WTC11 (cell line): Measurements from ENCODE around the gene CHTF18. TPM values are rescaled to one million over a fixed set of nuclear protein-coding genes. Genes with fewer than 3 reads are reported as not detected.

Experiments
- CREB1 ChIP-seq: sonication (generic); formaldehyde crosslinking; IDR thresholded peaks from 2 replicates; pipeline ENCODE4 v1.8.0; 2023; ENCODE audit warnings: mild to moderate bottlenecking, missing genetic modification reagents
- CREM ChIP-seq: sonication (generic); formaldehyde crosslinking; IDR thresholded peaks from 2 replicates; pipeline ENCODE4 v1.8.1; 2022; ENCODE audit warnings: mild to moderate bottlenecking, missing genetic modification reagents, moderate library complexity
- EMX1 ChIP-seq: fragments of 250-450 bp; sonication (Bioruptor Pico); IDR thresholded peaks from 2 replicates; pipeline ENCODE4 v1.8.0; 2021; ENCODE audit warnings: mild to moderate bottlenecking
- ETV6 ChIP-seq: sonication (generic); formaldehyde crosslinking; IDR thresholded peaks from 2 replicates; pipeline ENCODE4 v1.8.1; 2022; ENCODE audit warnings: mild to moderate bottlenecking, missing genetic modification reagents
- GRHL2 ChIP-seq: fragments of 250-450 bp; sonication (Bioruptor Pico); IDR thresholded peaks from 2 replicates; pipeline ENCODE4 v1.8.0; 2022; ENCODE audit warnings: mild to moderate bottlenecking, moderate library complexity; ENCODE audit not compliant: insufficient replicate concordance, severe bottlenecking
- GTF2I ChIP-seq: fragments of 250-450 bp; sonication (Bioruptor Pico); conservative IDR thresholded peaks from 2 replicates; pipeline ENCODE4 v1.4.0; 2021; ENCODE audit warnings: mild to moderate bottlenecking
- HMGA2 ChIP-seq: fragments of 250-450 bp; sonication (Bioruptor Pico); IDR thresholded peaks from 2 replicates; pipeline ENCODE4 v1.4.0; 2021; ENCODE audit warnings: mild to moderate bottlenecking, moderate library complexity
- JUN ChIP-seq: sonication (generic); formaldehyde crosslinking; IDR thresholded peaks from 2 replicates; pipeline ENCODE4 v1.8.0; 2023; ENCODE audit warnings: mild to moderate bottlenecking, missing genetic modification reagents
- MYBL2 ChIP-seq: sonication (generic); formaldehyde crosslinking; IDR thresholded peaks from 2 replicates; pipeline ENCODE4 v1.8.1; 2023; ENCODE audit warnings: mild to moderate bottlenecking, moderate library complexity, missing genetic modification reagents
- NFATC4 ChIP-seq: fragments of 250-450 bp; sonication (Bioruptor Pico); IDR thresholded peaks from 2 replicates; pipeline ENCODE4 v1.9.0; 2021; ENCODE audit warnings: mild to moderate bottlenecking
- RELA ChIP-seq: sonication (generic); formaldehyde crosslinking; IDR thresholded peaks from 2 replicates; pipeline ENCODE4 v1.8.1; 2022; ENCODE audit warnings: missing genetic modification reagents, mild to moderate bottlenecking, borderline replicate concordance
- SMAD4 ChIP-seq: sonication (generic); formaldehyde crosslinking; IDR thresholded peaks from 2 replicates; pipeline ENCODE4 v1.8.0; 2022; ENCODE audit warnings: mild to moderate bottlenecking, missing genetic modification reagents
- SOX15 ChIP-seq: fragments of 250-450 bp; sonication (Bioruptor Pico); IDR thresholded peaks from 2 replicates; pipeline ENCODE4 v1.9.0; 2021; ENCODE audit warnings: mild to moderate bottlenecking
- ZNF232 ChIP-seq: sonication (generic); formaldehyde crosslinking; IDR thresholded peaks from 2 replicates; pipeline ENCODE4 v1.8.0; 2022; ENCODE audit warnings: mild to moderate bottlenecking, missing genetic modification reagents
- ZNF416 ChIP-seq: fragments of 250-450 bp; sonication (Bioruptor Pico); IDR thresholded peaks from 2 replicates; pipeline ENCODE4 v1.9.0; 2021; ENCODE audit warnings: mild to moderate bottlenecking, inconsistent platforms
- ZNF423 ChIP-seq: fragments of 250-450 bp; sonication (Bioruptor Pico); IDR thresholded peaks from 2 replicates; pipeline ENCODE4 v2.1.2; 2022; ENCODE audit warnings: mild to moderate bottlenecking, moderate library complexity
- ZNF671 ChIP-seq: fragments of 250-450 bp; sonication (Bioruptor Pico); IDR thresholded peaks from 2 replicates; pipeline ENCODE4 v1.8.0; 2021; ENCODE audit warnings: mild to moderate bottlenecking
- total RNA-seq: library from RNA; stranded (reverse); gene quantifications from 3 replicates; pipeline ENCODE4 v1.2.3, GENCODE V29; 2021
- TF ChIP-seq, protein P1 (sequence below): fragments of 250-450 bp; sonication (Bioruptor Pico); IDR thresholded peaks from 2 replicates; pipeline ENCODE4 v1.9.0; 2021; ENCODE audit warnings: mild to moderate bottlenecking
- TF ChIP-seq, protein P2 (sequence below): sonication (generic); formaldehyde crosslinking; IDR thresholded peaks from 2 replicates; pipeline ENCODE4 v1.8.0; 2023; ENCODE audit warnings: missing genetic modification reagents, mild to moderate bottlenecking, borderline replicate concordance
- TF ChIP-seq, protein P3 (sequence below): sonication (generic); formaldehyde crosslinking; IDR thresholded peaks from 2 replicates; pipeline ENCODE4 v1.8.1; 2022; ENCODE audit warnings: low read depth, missing genetic modification reagents, borderline replicate concordance
- TF ChIP-seq, protein P4 (sequence below): sonication (generic); formaldehyde crosslinking; IDR thresholded peaks from 2 replicates; pipeline ENCODE4 v1.8.0; 2023; ENCODE audit warnings: missing genetic modification reagents
- TF ChIP-seq, protein P5 (sequence below): fragments of 250-450 bp; sonication (Bioruptor Pico); conservative IDR thresholded peaks from 2 replicates; pipeline ENCODE4 v1.9.0; 2021; ENCODE audit warnings: mild to moderate bottlenecking
- TF ChIP-seq, protein P6 (sequence below): sonication (generic); formaldehyde crosslinking; IDR thresholded peaks from 2 replicates; pipeline ENCODE4 v1.8.0; 2022; ENCODE audit warnings: mild to moderate bottlenecking, missing genetic modification reagents
- TF ChIP-seq, protein P7 (sequence below): sonication (generic); formaldehyde crosslinking; conservative IDR thresholded peaks from 2 replicates; pipeline ENCODE4 v1.8.1; 2023; ENCODE audit warnings: mild to moderate bottlenecking, low read depth, missing genetic modification reagents, moderate library complexity
- TF ChIP-seq, protein P8 (sequence below): sonication (generic); formaldehyde crosslinking; conservative IDR thresholded peaks from 2 replicates; pipeline ENCODE4 v1.8.1; 2022; ENCODE audit warnings: mild to moderate bottlenecking, missing genetic modification reagents

The CHTF18 gene
- total RNA-seq, 1 experiment from 2014 or later: 183 TPM

DNA sequence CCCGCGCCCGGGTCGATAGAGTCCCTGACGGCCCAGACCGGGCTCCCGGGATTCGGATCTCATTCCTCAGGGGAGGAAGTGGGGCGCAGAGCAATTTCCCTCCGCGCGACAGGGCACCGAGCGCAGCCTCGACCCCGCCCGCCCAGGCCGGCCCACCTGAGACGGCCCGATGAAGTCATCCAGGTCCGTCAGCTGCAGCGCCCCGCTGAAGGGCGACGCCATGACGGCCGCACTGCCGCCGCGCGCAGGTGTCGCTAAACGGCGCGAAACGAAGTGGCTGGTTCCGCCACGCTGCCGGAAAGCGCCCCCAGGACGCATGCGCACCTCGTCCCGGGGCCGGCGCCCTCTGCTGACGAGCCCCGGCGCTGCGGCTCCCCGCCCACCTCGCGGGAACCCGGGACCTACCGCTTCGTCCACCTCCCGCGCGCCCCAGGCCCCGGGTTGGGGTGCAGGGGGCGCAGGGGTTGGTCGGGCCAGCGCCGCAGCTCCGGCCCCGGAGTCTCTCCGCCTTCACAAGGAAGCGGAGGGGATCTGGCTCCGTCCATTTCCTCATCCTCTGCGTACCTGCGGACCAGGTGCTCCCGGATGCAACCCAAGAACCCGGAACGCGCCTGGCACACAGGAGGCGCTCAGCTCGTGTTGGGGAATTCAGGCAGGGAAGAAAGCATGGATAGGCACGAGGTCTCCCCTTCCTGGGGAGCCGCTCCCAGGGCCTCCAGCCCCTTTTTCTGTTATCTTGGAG lies 47.5 kb upstream of the CHTF18 start, which contains the start of gene CIAO3 (continued):
- TF ChIP-seq, protein P1, sequence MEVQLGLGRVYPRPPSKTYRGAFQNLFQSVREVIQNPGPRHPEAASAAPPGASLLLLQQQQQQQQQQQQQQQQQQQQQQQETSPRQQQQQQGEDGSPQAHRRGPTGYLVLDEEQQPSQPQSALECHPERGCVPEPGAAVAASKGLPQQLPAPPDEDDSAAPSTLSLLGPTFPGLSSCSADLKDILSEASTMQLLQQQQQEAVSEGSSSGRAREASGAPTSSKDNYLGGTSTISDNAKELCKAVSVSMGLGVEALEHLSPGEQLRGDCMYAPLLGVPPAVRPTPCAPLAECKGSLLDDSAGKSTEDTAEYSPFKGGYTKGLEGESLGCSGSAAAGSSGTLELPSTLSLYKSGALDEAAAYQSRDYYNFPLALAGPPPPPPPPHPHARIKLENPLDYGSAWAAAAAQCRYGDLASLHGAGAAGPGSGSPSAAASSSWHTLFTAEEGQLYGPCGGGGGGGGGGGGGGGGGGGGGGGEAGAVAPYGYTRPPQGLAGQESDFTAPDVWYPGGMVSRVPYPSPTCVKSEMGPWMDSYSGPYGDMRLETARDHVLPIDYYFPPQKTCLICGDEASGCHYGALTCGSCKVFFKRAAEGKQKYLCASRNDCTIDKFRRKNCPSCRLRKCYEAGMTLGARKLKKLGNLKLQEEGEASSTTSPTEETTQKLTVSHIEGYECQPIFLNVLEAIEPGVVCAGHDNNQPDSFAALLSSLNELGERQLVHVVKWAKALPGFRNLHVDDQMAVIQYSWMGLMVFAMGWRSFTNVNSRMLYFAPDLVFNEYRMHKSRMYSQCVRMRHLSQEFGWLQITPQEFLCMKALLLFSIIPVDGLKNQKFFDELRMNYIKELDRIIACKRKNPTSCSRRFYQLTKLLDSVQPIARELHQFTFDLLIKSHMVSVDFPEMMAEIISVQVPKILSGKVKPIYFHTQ: no peak
- TF ChIP-seq, protein P2, sequence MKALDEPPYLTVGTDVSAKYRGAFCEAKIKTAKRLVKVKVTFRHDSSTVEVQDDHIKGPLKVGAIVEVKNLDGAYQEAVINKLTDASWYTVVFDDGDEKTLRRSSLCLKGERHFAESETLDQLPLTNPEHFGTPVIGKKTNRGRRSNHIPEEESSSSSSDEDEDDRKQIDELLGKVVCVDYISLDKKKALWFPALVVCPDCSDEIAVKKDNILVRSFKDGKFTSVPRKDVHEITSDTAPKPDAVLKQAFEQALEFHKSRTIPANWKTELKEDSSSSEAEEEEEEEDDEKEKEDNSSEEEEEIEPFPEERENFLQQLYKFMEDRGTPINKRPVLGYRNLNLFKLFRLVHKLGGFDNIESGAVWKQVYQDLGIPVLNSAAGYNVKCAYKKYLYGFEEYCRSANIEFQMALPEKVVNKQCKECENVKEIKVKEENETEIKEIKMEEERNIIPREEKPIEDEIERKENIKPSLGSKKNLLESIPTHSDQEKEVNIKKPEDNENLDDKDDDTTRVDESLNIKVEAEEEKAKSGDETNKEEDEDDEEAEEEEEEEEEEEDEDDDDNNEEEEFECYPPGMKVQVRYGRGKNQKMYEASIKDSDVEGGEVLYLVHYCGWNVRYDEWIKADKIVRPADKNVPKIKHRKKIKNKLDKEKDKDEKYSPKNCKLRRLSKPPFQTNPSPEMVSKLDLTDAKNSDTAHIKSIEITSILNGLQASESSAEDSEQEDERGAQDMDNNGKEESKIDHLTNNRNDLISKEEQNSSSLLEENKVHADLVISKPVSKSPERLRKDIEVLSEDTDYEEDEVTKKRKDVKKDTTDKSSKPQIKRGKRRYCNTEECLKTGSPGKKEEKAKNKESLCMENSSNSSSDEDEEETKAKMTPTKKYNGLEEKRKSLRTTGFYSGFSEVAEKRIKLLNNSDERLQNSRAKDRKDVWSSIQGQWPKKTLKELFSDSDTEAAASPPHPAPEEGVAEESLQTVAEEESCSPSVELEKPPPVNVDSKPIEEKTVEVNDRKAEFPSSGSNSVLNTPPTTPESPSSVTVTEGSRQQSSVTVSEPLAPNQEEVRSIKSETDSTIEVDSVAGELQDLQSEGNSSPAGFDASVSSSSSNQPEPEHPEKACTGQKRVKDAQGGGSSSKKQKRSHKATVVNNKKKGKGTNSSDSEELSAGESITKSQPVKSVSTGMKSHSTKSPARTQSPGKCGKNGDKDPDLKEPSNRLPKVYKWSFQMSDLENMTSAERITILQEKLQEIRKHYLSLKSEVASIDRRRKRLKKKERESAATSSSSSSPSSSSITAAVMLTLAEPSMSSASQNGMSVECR (CRISPR knock-in tag): peak; percentile 83; the same call in 1 of the 2 replicates
- TF ChIP-seq CREM (peak; percentile 94), RELA (CRISPR knock-in tag) (peak; percentile 80; the same call in 1 of the 2 replicates), ZNF423 (CRISPR knock-in tag) (peak; percentile 82), MYBL2 (CRISPR knock-in tag) (peak; percentile 88), NFATC4 (CRISPR knock-in tag) (no peak), JUN (CRISPR knock-in tag) (peak; percentile 55), HMGA2 (no peak), ZNF671 (CRISPR knock-in tag) (no peak), GTF2I (no peak), SOX15 (CRISPR knock-in tag) (no peak), ETV6 (CRISPR knock-in tag) (peak; percentile 89; the same call in 1 of the 2 replicates), EMX1 (CRISPR knock-in tag) (no peak), ZNF232 (peak; percentile 52), ZNF416 (CRISPR knock-in tag) (no peak), GRHL2 (CRISPR knock-in tag) (no peak), CREB1 (CRISPR knock-in tag) (0 out of 2 replicates have a peak, but pooled peaks have one; percentile 46), SMAD4 (CRISPR knock-in tag) (no peak)
- TF ChIP-seq, protein P3, sequence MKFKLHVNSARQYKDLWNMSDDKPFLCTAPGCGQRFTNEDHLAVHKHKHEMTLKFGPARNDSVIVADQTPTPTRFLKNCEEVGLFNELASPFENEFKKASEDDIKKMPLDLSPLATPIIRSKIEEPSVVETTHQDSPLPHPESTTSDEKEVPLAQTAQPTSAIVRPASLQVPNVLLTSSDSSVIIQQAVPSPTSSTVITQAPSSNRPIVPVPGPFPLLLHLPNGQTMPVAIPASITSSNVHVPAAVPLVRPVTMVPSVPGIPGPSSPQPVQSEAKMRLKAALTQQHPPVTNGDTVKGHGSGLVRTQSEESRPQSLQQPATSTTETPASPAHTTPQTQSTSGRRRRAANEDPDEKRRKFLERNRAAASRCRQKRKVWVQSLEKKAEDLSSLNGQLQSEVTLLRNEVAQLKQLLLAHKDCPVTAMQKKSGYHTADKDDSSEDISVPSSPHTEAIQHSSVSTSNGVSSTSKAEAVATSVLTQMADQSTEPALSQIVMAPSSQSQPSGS (CRISPR knock-in tag): peak; percentile 60; the same call in 1 of the 2 replicates
- TF ChIP-seq, protein P4, sequence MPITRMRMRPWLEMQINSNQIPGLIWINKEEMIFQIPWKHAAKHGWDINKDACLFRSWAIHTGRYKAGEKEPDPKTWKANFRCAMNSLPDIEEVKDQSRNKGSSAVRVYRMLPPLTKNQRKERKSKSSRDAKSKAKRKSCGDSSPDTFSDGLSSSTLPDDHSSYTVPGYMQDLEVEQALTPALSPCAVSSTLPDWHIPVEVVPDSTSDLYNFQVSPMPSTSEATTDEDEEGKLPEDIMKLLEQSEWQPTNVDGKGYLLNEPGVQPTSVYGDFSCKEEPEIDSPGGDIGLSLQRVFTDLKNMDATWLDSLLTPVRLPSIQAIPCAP (CRISPR knock-in tag): no peak
- TF ChIP-seq, protein P5, sequence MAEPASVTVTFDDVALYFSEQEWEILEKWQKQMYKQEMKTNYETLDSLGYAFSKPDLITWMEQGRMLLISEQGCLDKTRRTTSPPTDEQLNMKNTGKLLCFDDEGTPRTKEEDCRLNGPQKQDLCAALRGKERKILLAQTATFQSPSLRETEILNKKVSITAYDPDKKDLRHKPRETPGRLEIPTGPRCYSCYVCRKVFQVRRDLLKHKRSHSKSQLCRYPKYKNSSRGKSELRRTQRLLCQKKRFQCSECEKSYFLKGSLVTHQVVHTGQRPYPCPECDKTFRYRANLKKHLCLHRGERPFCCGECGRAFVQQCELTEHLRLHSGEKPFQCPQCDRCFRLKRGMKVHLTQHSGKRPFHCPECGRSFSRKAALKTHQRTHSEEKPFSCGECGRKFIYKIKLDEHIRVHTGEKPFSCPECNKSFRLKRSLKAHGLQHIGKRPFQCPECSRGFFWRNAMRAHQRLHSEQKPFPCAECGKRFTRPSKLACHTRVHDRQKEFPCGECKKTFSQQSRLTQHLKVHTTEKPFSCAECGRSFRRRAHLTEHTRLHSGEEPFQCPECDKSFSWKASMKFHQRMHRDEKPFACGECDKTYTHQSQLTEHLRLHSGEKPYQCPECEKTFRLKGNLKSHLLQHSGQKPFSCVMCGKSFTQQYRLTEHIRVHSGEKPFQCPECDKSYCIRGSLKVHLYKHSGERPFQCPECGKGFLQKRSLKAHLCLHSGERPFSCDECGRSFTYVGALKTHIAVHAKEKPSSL (CRISPR knock-in tag): no peak
- TF ChIP-seq, protein P6, sequence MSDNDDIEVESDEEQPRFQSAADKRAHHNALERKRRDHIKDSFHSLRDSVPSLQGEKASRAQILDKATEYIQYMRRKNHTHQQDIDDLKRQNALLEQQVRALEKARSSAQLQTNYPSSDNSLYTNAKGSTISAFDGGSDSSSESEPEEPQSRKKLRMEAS: peak; percentile 92
- TF ChIP-seq, protein P7, sequence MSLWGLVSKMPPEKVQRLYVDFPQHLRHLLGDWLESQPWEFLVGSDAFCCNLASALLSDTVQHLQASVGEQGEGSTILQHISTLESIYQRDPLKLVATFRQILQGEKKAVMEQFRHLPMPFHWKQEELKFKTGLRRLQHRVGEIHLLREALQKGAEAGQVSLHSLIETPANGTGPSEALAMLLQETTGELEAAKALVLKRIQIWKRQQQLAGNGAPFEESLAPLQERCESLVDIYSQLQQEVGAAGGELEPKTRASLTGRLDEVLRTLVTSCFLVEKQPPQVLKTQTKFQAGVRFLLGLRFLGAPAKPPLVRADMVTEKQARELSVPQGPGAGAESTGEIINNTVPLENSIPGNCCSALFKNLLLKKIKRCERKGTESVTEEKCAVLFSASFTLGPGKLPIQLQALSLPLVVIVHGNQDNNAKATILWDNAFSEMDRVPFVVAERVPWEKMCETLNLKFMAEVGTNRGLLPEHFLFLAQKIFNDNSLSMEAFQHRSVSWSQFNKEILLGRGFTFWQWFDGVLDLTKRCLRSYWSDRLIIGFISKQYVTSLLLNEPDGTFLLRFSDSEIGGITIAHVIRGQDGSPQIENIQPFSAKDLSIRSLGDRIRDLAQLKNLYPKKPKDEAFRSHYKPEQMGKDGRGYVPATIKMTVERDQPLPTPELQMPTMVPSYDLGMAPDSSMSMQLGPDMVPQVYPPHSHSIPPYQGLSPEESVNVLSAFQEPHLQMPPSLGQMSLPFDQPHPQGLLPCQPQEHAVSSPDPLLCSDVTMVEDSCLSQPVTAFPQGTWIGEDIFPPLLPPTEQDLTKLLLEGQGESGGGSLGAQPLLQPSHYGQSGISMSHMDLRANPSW (CRISPR knock-in tag): no peak
- TF ChIP-seq, protein P8, sequence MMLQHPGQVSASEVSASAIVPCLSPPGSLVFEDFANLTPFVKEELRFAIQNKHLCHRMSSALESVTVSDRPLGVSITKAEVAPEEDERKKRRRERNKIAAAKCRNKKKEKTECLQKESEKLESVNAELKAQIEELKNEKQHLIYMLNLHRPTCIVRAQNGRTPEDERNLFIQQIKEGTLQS (CRISPR knock-in tag): peak; percentile 67; the same call in 1 of the 2 replicates
